ENCODE measurements around the gene FAM222A. TPM values are rescaled to one million over a fixed set of nuclear protein-coding genes. Genes with fewer than 3 reads are reported as not detected.

FAM222A gene
- 0.15 and 0.32 TPM in 2 replicates for total RNA-seq

GRCh38 chr12:109713187-109714070, at the start of gene FAM222A:
Gene FAM222A, plus strand, starts transcription at chr12:109713825. Its CDS starts 30,322 bp downstream, at chr12:109744147.

Other genes starting within 250 kb of the FAM222A start
- gene KCTD10, start 236.5 kb upstream of the FAM222A start, total RNA-seq: 62.3 and 98.4 TPM in 2 replicates
- gene UBE3B, start 236.2 kb upstream of the FAM222A start, total RNA-seq: 39.3 and 41.9 TPM in 2 replicates
- gene MMAB, start 140.3 kb upstream of the FAM222A start, total RNA-seq: 40.6 and 49.2 TPM in 2 replicates
- gene MVK, start 140.0 kb upstream of the FAM222A start, total RNA-seq: 22.8 and 30.5 TPM in 2 replicates
- gene TRPV4, start 119.6 kb downstream of the FAM222A start, total RNA-seq: 0.61 and 1.3 TPM in 2 replicates
- gene GLTP, start 166.7 kb downstream of the FAM222A start, total RNA-seq: 50.0 and 77.0 TPM in 2 replicates
- gene TCHP, start 186.4 kb downstream of the FAM222A start, total RNA-seq: 10.1 and 17.5 TPM in 2 replicates